Breast epithelium (tissue), 4 donors: ENCODE data around the gene ATP6V1A. TPM values are rescaled to one million over a fixed set of nuclear protein-coding genes. Genes with fewer than 3 reads are reported as not detected.

Source experiments
- DNase-seq, 2 donors: peaks; one replicate each; pipeline ENCODE4 v3.0.0-alpha.2; 2019; ENCODE audit warnings: low spot score in 2 of 2
- H3K27ac ChIP-seq, 2 donors: fragments of 200-600 bp; sonication (generic) in 1 of 2; one replicate each; pipeline ENCODE4 v1.5.1; 2016 to 2019; ENCODE audit warnings: mild to moderate bottlenecking in 1 of 2
- H3K27me3 ChIP-seq, 2 donors: fragments of 200-600 bp; sonication (generic) in 1 of 2; one replicate each; pipeline versions ENCODE4 v1.5.1 to v1.6.0; 2017 to 2019; ENCODE audit warnings: control low read depth in 1 of 2, mild to moderate bottlenecking in 1 of 2
- H3K36me3 ChIP-seq: fragments of 200-600 bp; one replicate; pipeline ENCODE4 v1.5.1; 2019
- H3K4me1 ChIP-seq, 2 donors: fragments of 200-600 bp; sonication (generic); one replicate each; pipeline ENCODE4 v1.5.1; 2016 to 2019; ENCODE audit warnings: control low read depth in 1 of 2
- H3K4me3 ChIP-seq, 3 donors: fragments of 200-600 bp; sonication (generic); 1 replicate in 2 of 3; 2 replicates in 1 of 3; pipeline ENCODE4 v1.5.1; 2016 to 2019; ENCODE audit warnings: mild to moderate bottlenecking in 3 of 3, moderate library complexity in 2 of 3
- H3K9me3 ChIP-seq, 2 donors: fragments of 200-600 bp; sonication (generic) in 1 of 2; one replicate each; pipeline ENCODE4 v1.5.1; 2016 to 2019; ENCODE audit warnings: control low read depth in 1 of 2
- CTCF ChIP-seq, 3 donors: fragments of 450-650 bp; IDR thresholded peaks; one replicate each; pipeline ENCODE4 v1.5.1; 2016 to 2017; ENCODE audit warnings: antibody characterized with exemption in 3 of 3, mild to moderate bottlenecking in 3 of 3, moderate library complexity in 3 of 3
- POLR2A ChIP-seq: fragments of 450-650 bp; IDR thresholded peaks from one replicate; pipeline ENCODE4 v1.6.1; 2016; ENCODE audit warnings: antibody characterized with exemption, mild to moderate bottlenecking, moderate library complexity
- POLR2AphosphoS5 ChIP-seq, 3 donors: sonication (generic); formaldehyde crosslinking; IDR thresholded peaks; one replicate each; pipeline ENCODE4 v1.6.1; 2017; ENCODE audit warnings: antibody characterized with exemption in 3 of 3
- intact Hi-C: fragments of 100-400 bp; cut with DNase I; formaldehyde crosslinking; loops from one replicate; pipeline ENCODE4 v1.15.1; 2023; ENCODE audit warnings: low total_unique reads
- total RNA-seq, 3 donors: library from RNA; depleted of rRNA; stranded (reverse); fragments of >200 nt; gene quantifications; one replicate each; pipeline ENCODE4 v1.1.0, GENCODE V29; 2016

The ATP6V1A gene
- total RNA-seq, 3 donors from 2014 or later: 44.6 to 68.5 (median 48.6) TPM

GRCh38 chr3:113791381-113791780, 44.5 kb downstream of the ATP6V1A start:
- H3K9me3 ChIP-seq: no peaks in the 10 kb centered on the region
- no peak overlapping the region for H3K4me3 ChIP-seq
- peaks cover 5% of the 10 kb centered on the region for H3K36me3 ChIP-seq
- no peak overlapping the region for H3K27ac ChIP-seq
- no peaks in the 10 kb centered on the region for H3K27me3 ChIP-seq
- H3K4me1 ChIP-seq: no peaks in the 10 kb centered on the region
- intact Hi-C loops: no loop called here
- TF ChIP-seq POLR2A: no peak
- no peak for TF ChIP-seq POLR2AphosphoS5 (IDR thresholded peaks at IDR 0.05)
- TF ChIP-seq CTCF (IDR thresholded peaks at IDR 0.05): no peak
- no peak for DNase-seq

- no peak overlapping the region for H3K27ac ChIP-seq
- peaks cover 5% of the 10 kb centered on the region for H3K36me3 ChIP-seq
- no peaks in the 10 kb centered on the region for H3K9me3 ChIP-seq
- DNase-seq: no peak
- no peaks in the 10 kb centered on the region for H3K4me1 ChIP-seq
- TF ChIP-seq POLR2AphosphoS5 (IDR thresholded peaks at IDR 0.05): no peak
- TF ChIP-seq CTCF (IDR thresholded peaks at IDR 0.05): no peak
- no peak for TF ChIP-seq POLR2A
- H3K27me3 ChIP-seq: no peaks in the 10 kb centered on the region
- H3K4me3 ChIP-seq: no peak overlapping the region
- intact Hi-C loops: no loop called here
Measured at GRCh38 chr3:113794526-113794925, 47.7 kb downstream of the ATP6V1A start.

GRCh38 chr3:113795693-113796092, 48.9 kb downstream of the ATP6V1A start:
- intact Hi-C loops: no loop called here
- Histone ChIP-seq H3K36me3 (peaks cover 5% of the 10 kb centered on the region), H3K27me3 (no peaks in the 10 kb centered on the region), H3K4me3 (no peak overlapping the region), H3K4me1 (no peaks in the 10 kb centered on the region), H3K9me3 (no peaks in the 10 kb centered on the region), H3K27ac (no peak overlapping the region)
- no peak for TF ChIP-seq POLR2AphosphoS5 (IDR thresholded peaks at IDR 0.05)
- TF ChIP-seq CTCF (IDR thresholded peaks at IDR 0.05): no peak
- no peak for TF ChIP-seq POLR2A
- no peak for DNase-seq

- no peak overlapping the region for H3K27ac ChIP-seq
- no peaks in the 10 kb centered on the region for H3K27me3 ChIP-seq
- no peaks in the 10 kb centered on the region for H3K4me1 ChIP-seq
- intact Hi-C loops: no loop called here
- DNase-seq: no peak
- H3K9me3 ChIP-seq: no peaks in the 10 kb centered on the region
- H3K36me3 ChIP-seq: peaks cover 7% of the 10 kb centered on the region
- H3K4me3 ChIP-seq: no peak overlapping the region
- TF ChIP-seq CTCF (IDR thresholded peaks at IDR 0.05) (no peak), POLR2A (no peak), POLR2AphosphoS5 (IDR thresholded peaks at IDR 0.05) (no peak)
Measured at GRCh38 chr3:113802795-113803455, 56.1 kb downstream of the ATP6V1A start.

GRCh38 chr3:113804661-113805060, 57.8 kb downstream of the ATP6V1A start:
- Histone ChIP-seq H3K36me3 (peaks cover 7% of the 10 kb centered on the region), H3K4me1 (no peaks in the 10 kb centered on the region), H3K9me3 (no peaks in the 10 kb centered on the region), H3K27ac (no peak overlapping the region), H3K27me3 (no peaks in the 10 kb centered on the region), H3K4me3 (no peak overlapping the region)
- no peak for DNase-seq
- TF ChIP-seq POLR2A (no peak), POLR2AphosphoS5 (IDR thresholded peaks at IDR 0.05) (no peak), CTCF (IDR thresholded peaks at IDR 0.05) (no peak)
- intact Hi-C loops: no loop called here
